ENCODE data around the gene TTC33.
"Not testable (repeated sequence)": the region's sequence is repeated elsewhere in the genome, so short reads cannot be mapped to it uniquely, and the experiment has no call there.

Gene TTC33

DNA sequence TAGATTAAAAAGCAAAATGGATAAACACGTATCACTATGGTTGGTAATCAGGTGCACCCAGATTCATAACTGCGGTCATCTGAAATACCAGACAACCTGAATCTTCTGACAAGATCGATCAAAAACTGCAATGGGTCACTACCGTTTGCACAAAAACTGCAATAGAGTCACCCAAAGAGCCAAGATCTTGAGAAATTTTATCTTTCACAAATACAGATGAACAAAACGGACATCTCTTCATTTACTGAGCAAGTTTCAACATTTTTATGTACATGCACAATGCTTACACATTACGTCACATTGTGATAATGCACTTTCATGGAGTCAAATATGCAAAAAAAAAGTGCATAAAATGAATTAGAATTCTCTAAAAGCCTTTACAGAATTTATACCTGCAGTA, 23.8 kb upstream of the TTC33 start:
- no peak for DNase-seq (ENCODE audit: low spot score)

DNA sequence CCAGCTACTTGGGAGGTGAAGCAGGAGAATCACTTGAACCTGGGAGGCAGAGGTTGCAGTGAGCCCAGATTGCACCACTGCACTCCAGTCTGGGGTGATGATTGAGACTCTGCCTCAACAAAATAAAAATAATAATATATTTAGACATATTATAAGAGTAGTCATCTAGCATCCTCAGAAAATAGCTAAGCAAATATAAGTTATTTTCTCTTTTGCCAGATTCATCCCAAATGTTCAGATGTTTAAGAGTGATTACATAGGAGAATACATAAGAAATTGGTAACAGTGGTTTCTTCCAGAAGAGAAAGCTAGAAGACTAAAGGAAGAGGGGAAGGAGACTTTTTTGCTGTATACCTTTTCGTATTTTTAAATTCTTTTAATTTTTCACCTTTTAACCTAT, 22.4 kb upstream of the TTC33 start:
- no peak for DNase-seq (ENCODE audit: low spot score)

DNA sequence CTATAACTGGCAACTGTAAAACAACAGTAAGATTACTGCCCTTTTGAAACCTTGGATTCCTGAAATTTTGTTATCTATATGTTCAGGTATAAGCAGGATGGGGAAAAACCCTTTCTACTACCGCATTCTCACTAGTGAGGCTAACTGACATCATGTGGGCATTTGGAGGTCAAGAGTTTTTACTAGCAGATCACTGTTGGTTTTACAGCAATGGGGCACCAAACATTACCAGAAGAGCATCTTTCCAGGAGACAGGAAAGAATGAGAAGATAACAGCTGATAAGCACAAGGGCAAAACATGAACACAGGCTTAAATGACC, 20.9 kb upstream of the TTC33 start:
- no peak for DNase-seq (ENCODE audit: low spot score)

DNA sequence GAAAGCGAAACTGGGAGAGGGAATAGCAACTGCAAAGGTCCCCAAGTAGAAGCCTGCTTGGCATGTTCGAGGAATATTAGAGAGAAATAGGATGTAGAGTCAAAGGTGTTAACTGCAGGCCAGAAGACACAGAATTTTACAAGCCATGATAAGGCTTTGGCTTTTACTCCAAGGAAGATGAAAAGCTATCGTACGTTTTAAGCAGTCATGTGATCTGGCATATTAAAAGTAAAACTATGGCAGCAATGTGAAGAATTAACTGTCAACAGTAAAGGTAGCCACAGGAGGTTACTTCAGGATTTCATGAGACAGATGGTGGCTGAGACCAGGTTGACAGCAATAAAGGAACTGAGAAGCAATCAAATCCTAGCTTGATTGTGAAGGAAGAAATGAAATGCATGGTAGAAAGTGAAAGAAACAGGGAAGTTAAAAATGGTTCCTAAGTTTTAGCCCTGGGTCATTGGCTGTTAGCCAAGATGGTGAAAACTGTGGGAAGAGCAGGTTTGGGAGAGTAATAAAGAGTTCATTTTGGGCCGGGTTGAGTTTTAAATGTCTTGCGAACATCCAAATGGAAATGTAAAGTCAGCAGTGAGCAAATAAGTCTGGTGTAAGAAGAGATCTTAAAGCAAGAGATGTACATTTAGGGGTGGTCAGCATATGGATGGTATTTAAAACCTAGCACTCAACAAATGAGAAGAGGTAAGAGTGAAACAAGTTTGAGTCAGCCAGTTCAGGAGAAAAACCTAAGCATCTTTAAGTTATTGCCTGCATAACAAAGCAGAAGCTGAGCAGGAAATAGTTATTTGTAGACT, 20.3 kb upstream of the TTC33 start:
- DNase-seq (ENCODE audit: low spot score): peak; percentile 8

DNA sequence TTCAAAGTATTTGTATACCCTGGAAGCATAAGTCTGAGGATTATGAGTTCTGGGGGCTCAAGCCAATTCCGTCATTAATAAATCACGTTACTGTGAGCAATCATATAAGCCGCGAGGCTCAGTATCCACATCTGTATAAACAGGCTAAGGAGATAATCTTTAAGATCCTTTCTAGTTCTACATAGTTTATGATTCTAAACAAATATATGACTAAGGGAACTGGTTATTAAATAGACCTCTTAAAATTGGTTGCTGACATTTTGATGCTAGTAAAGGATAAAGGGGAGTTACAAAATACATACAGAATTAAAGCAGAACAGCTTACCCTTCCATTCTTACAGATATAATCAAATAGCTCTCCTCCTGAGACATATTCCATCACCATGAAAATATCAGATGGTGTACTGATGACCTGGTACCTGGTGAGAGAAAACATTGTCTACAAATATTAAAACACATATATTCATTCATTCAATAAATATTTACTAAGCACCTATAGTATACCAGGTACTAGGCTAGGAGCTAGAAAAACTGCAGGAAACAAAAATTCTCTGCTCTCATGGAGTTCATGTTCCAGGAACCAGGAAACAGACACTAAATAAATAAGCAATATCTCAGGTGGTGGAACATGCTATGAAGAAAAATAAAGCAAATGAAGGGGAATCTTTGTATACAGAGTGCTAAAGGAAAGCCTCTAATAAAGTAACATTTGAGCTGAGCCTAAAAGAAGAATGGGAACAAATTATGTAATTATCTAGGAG, 19.5 kb upstream of the TTC33 start:
- DNase-seq (ENCODE audit: low spot score): no peak

DNA sequence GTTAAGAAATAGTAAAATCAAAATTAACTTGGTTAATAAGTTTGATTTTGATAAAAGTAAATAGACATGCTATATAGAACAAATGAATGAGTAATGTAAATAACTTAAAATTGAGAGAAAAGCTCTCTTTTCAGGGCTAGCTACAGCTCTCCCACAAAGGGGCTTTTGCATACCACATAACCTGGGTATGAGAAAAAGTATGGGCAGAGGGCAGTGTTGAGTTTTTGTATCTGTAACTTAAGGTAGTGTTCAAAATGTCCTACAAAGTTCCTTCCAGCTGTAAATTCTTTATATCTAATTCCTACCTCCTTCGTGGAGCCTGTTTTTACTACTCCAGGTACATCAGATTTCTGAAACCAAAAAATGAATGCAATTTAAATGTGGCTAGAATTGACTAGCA, 18.9 kb upstream of the TTC33 start:
- DNase-seq (ENCODE audit: low spot score): no peak

DNA sequence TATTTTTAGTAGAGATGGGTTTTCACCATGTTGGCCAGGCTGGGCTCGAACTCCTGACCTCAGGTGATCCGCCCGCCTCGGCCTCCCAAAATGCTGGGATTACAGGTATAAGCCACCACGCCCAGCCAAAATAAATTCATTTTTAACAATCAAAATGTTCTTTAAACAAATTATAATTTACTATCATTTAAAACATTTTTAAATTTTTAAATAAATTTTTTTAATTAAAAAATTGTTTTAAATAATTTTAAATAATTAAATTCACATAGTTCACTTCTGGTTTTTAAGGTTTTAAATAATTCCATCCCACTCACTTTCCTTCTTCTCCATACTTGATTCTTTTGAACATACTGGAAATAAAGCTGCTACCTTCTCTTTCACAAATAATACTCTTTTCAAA, 15.0 kb upstream of the TTC33 start:
- DNase-seq (ENCODE audit: low spot score): no peak

DNA sequence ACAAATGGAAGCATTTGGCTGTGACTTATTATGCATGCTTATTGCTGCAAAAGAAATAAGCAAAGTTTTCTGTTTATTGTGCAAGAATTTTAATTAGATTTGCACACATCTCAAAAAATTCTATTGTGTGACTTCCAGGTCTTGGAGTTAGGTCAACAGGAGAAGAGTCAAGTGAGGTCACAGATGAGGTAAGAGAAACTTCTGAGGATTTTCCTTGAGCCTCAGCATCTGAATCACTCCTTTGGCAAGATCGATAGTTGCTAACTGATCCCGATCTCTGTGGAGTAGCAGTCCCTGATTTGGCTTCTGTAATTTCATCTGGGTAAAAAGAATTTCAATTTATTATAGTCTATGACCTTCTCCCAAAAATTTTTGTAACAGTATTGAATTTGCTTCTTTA, 6.9 kb upstream of the TTC33 start:
- DNase-seq (ENCODE audit: low spot score): no peak

DNA sequence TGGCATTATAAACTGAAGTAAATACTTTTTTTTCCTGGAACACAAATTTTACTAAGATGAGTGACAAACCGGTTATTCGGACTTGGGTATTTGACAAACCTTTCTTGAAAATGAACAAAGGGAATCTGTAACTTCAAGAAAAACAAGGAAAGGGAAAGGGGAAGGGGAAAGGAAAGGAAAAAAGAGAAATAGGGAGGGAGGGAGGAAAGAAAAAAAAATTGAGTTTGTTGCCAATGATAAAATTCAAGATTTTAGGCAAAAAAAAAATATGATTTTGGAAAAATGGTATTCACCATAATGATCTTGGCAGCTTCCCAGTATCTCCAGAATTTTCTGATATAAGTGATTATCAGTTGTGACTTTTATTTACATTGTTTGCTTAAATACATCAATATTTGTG, 1.6 kb upstream of the TTC33 start:
- no peak for DNase-seq (ENCODE audit: low spot score)

DNA sequence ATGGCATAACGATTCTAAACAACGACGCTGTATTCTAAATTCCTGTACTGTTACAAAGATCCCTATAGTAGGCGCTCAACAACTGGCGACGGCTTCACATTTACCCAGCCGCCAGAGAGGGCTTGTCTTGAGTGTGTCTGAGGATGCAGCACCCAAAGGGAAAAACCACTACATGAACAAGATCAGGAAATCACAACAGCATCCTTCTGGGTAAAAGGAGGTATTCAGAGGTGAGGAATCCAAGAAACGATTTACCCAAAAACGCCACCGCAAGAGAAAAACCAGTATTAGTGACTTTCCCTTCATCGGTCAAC, 711 bp downstream of the TTC33 start:
- DNase-seq (ENCODE audit: low spot score): peak; percentile 84

DNA sequence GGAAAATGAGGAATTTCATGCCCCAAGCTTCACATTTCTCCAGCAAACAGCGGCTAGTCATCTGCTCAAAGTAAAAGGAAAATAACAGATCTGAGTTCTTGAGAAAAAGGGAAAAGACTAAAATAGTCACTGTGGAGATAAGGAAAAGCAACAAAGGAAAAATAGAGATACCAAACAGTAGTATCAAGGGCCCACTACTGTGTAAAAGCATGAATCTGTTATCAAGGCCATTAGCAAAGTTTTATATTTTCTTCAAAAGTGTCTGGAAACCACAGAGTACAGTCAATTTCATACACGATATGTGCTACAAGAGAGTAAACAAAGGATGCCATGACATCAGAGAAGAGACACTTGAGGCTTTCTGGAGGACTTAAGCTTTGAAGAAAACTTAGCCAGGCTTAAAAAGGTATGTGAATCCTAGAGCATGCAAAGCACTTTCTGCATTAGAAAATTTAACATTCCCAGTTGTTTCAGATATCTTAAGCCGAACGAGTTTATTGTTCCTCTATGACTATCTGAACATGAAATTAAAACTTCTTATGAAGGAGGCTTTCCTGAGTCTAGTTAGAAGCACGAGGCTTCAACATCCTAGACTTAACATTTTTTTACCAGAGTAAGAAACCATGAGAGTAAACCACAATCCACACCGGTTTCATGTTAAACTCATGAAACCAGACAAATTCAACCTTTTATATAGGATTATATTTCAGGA, 1.2 kb downstream of the TTC33 start:
- DNase-seq (ENCODE audit: low spot score): peak; percentile 37

DNA sequence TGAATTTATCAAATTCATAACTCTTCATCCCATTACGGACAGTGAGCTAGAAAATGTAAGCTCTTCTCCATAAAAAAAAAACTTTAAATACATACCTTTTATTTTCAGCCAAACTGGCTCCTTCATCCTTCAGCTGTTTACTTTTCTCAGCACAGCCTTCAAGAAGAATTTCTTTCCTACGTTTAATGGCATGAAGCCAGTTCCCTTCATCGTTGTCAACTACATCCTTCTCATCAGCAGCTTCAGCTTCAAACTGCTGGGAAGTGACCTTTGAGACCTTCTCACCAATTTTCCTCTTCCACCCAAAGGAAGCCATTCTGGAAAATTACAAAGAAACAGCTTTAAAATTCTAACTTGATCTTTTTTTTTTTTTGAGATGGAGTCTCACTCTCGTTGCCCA, 9.1 kb downstream of the TTC33 start:
- no peak for DNase-seq (ENCODE audit: low spot score)

DNA sequence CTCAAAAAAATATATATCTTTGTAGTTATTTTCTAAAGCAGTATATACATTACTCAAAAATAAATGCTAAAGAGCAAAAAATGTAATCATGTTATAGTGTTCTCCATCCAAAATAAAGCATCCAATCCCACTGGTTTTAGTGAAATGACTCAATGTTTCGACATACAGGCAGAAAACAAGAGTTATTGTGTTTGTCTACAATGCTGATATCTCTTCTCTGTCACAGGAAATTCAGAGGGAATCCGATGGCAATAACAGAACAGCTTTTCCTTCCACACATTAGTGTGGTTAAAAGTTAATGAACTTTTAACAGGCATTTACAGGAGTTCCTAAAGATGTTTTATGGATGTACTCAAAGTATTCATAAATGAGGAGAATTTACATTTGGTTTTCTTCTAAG, 12.0 kb downstream of the TTC33 start:
- DNase-seq (ENCODE audit: low spot score): no peak

DNA sequence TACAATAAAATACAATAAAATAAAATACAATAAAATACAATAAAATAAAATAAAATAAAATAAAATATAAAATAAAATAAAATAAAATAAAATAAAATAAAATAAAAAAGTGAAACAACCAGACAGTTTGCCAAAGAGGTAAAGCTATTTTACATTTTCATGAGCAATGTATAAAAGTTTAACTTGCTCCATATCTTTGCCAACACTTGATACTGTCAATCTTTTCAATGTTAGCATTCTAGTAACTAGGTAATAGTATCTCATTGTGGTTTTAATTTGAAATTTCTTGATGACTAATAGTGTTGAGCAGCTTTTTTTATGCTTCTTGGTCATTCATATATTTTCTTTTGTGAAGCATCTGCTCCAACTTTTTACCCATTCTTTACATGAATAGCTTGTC, 17.3 kb downstream of the TTC33 start:
- no peak for DNase-seq (ENCODE audit: low spot score)

DNA sequence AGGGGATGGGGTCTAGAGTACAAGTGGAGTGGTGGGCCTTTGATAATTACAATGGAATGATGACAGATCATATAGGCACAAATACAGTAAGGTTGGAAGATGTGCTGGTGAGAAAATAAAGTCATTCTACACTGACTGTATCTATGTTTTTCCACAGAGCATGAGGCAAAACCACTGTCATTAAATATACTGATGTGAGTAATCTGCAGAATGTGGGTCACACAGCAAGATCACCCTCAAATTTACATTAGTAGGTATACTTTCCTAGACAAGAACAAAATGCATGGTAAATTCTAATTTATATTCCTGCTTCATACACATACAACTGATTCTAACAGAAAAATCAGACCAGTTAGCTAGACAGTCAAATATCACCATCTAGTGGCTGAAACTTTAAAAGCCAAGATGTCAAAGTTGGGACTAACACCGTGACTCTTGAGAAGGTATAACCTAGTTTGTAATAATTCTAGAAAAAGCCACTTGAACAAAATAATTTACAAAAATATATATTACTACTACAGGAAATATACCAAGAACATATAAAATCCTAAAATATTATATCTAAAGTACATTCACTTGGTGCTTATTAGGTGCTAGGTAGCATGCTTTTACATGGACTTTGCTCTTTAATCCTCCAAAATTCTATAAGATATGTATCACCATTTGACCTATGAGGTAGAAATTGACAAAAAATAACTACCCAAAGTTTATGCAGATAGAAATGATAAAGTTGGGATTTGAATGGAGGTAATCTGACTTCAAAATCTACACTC, 19.5 kb downstream of the TTC33 start:
- DNase-seq (ENCODE audit: low spot score): peak; percentile 62

DNA sequence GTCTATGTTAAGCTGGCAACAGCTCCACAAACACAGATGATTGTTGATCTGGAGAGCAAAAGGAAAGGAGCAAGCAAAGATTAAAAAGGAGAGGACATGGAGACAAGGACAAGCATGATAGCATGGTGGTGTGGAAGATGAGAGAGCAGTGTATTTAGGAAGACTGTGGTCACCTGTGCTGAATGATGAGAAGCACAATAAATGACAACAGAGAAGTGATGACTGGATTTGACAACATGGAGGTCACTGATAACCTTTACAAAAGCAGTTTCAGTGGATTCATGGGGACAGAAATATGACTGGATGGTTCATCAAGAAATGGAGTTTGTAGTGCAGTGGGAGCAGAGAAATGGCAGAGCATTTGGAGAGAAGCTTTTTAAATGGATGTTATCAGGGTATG, 20.2 kb downstream of the TTC33 start:
- DNase-seq (ENCODE audit: low spot score): no peak

DNA sequence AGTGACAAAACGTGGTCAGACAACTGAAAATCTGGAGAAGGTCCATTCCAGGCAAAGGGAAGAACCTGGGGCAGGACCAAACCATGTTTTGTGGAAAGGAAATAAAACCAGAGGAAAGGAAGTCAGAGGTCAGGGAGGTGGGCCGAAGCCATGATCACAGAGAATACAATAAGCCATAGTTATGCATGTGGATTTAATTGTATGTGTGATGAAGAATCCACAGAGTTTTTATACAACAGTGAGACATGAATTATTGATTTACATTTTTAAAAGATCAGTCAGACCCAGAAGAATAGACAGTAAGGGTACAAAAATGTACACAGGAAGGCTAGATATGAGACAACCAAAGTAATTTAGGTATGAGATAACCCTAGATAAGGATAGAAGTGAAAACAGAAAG, 20.8 kb downstream of the TTC33 start:
- DNase-seq (ENCODE audit: low spot score): peak; percentile 21

DNA sequence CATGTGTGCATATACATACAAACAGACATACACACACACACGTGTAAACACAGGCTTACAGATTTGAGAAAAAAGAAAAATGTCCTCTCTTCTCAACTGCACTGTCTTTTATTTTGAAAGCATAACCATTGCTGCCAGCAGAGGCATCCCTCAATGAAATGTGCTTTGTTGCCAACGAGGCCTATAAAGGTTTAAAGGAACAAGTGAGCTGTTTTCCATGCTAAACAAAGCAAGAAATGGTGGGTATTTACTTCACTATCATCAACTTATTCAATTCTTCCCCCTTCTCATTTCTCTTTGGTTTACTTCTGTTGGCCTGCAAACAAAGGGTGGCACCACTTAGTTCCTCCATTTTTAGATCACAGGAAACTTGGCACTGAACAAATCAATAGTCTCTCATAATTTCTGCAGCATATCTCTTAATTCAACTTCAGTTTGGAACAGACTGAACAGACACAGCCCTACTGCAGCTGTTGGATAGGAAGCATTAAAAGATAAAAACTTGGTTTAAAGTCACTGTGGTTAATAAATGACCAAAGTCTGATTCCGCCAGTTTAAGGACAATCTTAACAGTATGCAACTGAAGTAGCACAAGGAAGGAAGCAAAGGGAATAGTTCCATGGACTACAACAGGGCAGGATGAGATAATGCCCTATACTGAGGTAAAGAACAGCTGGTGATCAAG, 21.7 kb downstream of the TTC33 start:
- peak; percentile 34 for DNase-seq (ENCODE audit: low spot score)

DNA sequence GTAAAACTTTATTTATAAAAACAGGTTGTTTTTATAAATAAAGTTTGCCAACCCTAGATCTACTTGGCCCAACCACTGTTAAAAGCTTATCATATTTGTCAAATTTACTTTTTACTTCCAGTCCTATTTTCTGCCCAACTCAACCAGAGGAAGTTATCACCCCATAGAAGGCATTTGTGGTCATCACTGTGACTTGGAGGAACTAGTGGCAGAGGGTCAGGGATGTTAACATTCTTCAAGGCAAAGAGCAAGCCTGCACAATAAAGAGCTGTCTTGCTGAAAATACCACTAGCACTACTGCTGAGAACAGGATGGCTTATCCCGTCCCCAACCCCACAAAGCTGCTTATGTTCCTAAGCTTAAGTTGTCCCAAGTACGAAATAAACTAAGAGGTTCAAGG, 22.3 kb downstream of the TTC33 start:
- no peak for DNase-seq (ENCODE audit: low spot score)

DNA sequence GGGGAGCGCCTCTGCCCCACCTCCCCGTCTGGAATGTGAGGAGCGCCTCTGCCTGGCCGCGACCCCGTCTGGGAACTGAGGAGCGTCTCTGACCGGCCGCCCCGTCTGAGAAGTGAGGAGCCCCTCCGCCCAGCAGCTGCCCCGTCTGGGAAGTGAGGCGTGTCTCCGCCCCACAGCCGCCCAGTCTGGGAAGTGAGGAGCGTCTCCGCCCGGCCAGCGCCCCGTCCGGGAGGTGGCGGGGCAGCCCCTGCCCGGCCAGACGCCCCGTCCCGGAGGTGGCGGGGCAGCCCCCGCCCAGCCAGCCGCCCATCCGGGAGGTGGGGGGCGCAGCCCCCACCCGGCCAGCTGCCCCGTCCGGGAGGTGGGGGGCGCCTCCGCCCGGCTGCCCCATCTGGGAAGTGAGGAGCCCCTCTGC, 33.3 kb downstream of the TTC33 start:
- DNase-seq (ENCODE audit: low spot score): not testable (repeated sequence)

DNA sequence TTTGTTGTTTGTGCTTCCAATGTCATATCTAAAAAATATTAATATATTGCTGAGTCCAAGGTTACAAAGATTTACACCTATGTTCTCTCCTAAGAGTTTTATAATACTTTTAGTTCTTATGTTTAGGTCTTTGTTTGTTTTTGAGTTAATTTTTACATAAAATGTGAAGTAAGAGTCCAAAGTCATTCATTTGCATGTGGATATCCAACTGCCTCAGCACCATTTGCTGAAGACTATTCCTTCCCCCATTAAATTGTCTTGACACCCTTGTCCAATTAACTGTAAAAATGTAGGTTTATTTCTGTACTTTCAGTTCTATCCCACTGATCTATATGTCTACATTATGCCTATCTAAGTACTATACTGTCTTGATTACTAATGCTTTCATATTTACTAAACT, 35.7 kb downstream of the TTC33 start:
- DNase-seq (ENCODE audit: low spot score): no peak

DNA sequence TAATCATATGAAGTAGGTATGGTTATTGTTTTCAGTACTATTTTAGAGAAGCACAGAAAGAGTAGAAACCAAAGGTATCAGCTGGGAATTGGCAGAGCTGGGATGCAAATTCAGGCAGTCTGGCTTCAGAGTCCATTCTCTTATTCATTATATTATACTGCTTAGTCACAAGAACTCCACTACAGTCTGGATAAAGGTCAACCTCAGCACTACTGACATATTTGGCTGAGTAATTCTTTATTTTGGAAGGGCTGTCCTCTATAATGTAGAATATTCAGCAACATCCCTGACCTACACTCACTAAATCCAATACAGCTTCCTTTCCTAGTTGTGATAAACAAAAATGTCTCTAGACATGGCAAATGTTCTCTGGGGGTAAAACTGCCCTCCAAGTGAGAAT, 38.5 kb downstream of the TTC33 start:
- DNase-seq (ENCODE audit: low spot score): peak; percentile 29

All from kidney tubule cell (primary cell).